Cardiac muscle cell (in vitro differentiated cells and primary cell): ENCODE results near the gene FOXP4. TPM values are rescaled to one million over a fixed set of nuclear protein-coding genes. Genes with fewer than 3 reads are reported as not detected.

Experiments used
- DNase-seq, 2 donors: peaks; one replicate each; pipeline versions ENCODE4 v3.0.0 to v3.0.0-alpha.2; 2010 to 2017; ENCODE audit warnings: low read depth in 1 of 2, low spot score in 1 of 2
- H3K27ac ChIP-seq: fragments of 200-600 bp; sonication (generic); 2 replicates; pipeline ENCODE4 v1.5.1; 2016
- H3K27me3 ChIP-seq: fragments of 200-600 bp; sonication (generic); 2 replicates; pipeline ENCODE4 v1.6.0; 2016; ENCODE audit warnings: control low read depth
- H3K36me3 ChIP-seq: fragments of 200-600 bp; sonication (generic); 2 replicates; pipeline ENCODE4 v1.5.1; 2016; ENCODE audit warnings: control low read depth
- H3K4me1 ChIP-seq: fragments of 200-600 bp; sonication (generic); 2 replicates; pipeline ENCODE4 v1.8.1; 2017; ENCODE audit warnings: low read depth, mild to moderate bottlenecking, mixed run types
- H3K4me3 ChIP-seq: fragments of 200-600 bp; sonication (generic); 2 replicates; pipeline ENCODE4 v1.5.1; 2016; ENCODE audit warnings: mild to moderate bottlenecking
- H3K9me3 ChIP-seq: fragments of 200-600 bp; sonication (generic); 2 replicates; pipeline ENCODE4 v1.5.1; 2017; ENCODE audit warnings: low read depth, mild to moderate bottlenecking, control low read depth
- polyA plus RNA-seq: library from polyadenylated mRNA; unstranded; fragments of >200 nt; fragmentation: Nextera tagmentation; extraction: Ambion mirVana; gene quantifications from 2 replicates; pipeline ENCODE4 v1.2.1, GENCODE V29; 2016
- total RNA-seq: library from RNA; depleted of rRNA; stranded (reverse); fragments of >200 nt; gene quantifications from 2 replicates; pipeline ENCODE4 v1.2.3, GENCODE V29; 2016
- TF ChIP-seq, protein P1 (sequence below): IDR thresholded peaks from 2 replicates; pipeline ENCODE4 v1.5.1; 2012; ENCODE audit warnings: low read depth, mild to moderate bottlenecking, low read length

The FOXP4 gene
- total and polyA plus RNA-seq, 2 experiments from 2014 or later = 29.0 to 42.5 TPM

- no peaks in the 10 kb centered on the region for H3K36me3 ChIP-seq
- H3K4me3 ChIP-seq = no peak overlapping the region
- no peak for DNase-seq
- no peaks in the 10 kb centered on the region for H3K27me3 ChIP-seq
- peaks cover 9% of the 10 kb centered on the region for H3K4me1 ChIP-seq
- no peak overlapping the region for H3K27ac ChIP-seq
- TF ChIP-seq, protein P1, sequence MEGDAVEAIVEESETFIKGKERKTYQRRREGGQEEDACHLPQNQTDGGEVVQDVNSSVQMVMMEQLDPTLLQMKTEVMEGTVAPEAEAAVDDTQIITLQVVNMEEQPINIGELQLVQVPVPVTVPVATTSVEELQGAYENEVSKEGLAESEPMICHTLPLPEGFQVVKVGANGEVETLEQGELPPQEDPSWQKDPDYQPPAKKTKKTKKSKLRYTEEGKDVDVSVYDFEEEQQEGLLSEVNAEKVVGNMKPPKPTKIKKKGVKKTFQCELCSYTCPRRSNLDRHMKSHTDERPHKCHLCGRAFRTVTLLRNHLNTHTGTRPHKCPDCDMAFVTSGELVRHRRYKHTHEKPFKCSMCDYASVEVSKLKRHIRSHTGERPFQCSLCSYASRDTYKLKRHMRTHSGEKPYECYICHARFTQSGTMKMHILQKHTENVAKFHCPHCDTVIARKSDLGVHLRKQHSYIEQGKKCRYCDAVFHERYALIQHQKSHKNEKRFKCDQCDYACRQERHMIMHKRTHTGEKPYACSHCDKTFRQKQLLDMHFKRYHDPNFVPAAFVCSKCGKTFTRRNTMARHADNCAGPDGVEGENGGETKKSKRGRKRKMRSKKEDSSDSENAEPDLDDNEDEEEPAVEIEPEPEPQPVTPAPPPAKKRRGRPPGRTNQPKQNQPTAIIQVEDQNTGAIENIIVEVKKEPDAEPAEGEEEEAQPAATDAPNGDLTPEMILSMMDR = no peak
- no peaks in the 10 kb centered on the region for H3K9me3 ChIP-seq
These were observed 28.1 kb upstream of the FOXP4 start for GRCh38 chr6:41518118-41518517.

- Histone ChIP-seq H3K4me1 (peaks cover 9% of the 10 kb centered on the region), H3K27me3 (no peaks in the 10 kb centered on the region), H3K36me3 (no peaks in the 10 kb centered on the region), H3K27ac (peak overlapping the region; percentile 68), H3K9me3 (no peaks in the 10 kb centered on the region), H3K4me3 (no peak overlapping the region)
- DNase-seq = no peak
- TF ChIP-seq, protein P1 = no peak
These were observed 26.9 kb upstream of the FOXP4 start for GRCh38 chr6:41519305-41519744.

GRCh38 chr6:41519745-41520699 lies 26.2 kb upstream of the FOXP4 start:
- H3K4me1 ChIP-seq = peaks cover 12% of the 10 kb centered on the region
- H3K4me3 ChIP-seq = no peak overlapping the region
- H3K9me3 ChIP-seq = no peaks in the 10 kb centered on the region
- H3K36me3 ChIP-seq = no peaks in the 10 kb centered on the region
- H3K27me3 ChIP-seq = no peaks in the 10 kb centered on the region
- TF ChIP-seq, protein P1 = no peak
- no peak for DNase-seq
- H3K27ac ChIP-seq = peak overlapping the region; percentile 68

DNA sequence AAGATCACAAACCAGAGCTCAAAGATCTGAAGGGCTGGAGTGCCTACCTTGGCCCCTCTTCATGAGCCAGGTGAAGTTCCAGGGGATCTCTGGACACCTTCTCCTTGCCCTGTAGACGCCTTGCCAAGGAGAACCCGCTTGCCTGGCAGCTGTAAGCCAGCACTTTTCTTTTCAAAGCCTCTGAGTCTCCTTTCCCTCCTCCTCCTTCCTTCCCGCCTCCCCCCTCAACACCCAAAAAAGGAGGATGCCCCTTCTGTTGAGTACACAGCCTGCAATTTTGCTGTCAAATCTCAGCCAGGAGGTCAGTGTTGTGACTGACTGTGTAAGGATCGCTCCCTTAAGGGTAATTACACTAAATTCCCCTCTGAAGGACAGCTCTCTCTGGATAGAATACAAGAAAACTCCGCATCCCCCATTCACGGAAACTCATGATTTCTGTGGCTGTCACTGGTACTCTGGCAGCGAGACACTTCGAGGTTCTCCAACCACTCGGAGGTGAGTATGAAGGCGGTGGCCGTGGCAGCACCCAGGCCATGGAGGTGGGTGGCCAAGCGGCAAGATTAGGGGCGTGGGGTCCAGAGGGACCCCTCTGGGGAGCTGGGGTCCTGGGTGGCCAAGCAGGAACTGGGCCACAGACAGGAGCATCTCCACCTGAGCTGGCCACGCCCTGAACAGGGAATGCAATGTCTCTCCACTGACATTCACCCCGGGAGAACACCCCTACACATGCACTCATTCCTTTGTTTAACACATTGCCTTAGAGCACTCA lies 23.2 kb upstream of the FOXP4 start:
- TF ChIP-seq, protein P1 = no peak

GRCh38 chr6:41523915-41524633 lies 22.1 kb upstream of the FOXP4 start:
- Histone ChIP-seq H3K27ac (no peak overlapping the region), H3K4me3 (no peak overlapping the region), H3K9me3 (no peaks in the 10 kb centered on the region), H3K27me3 (no peaks in the 10 kb centered on the region), H3K36me3 (no peaks in the 10 kb centered on the region), H3K4me1 (peaks cover 12% of the 10 kb centered on the region)
- no peak for DNase-seq
- TF ChIP-seq, protein P1 = no peak

More for the DNA sequence above, 23.2 kb upstream of the FOXP4 start:
- Histone ChIP-seq H3K36me3 (no peaks in the 10 kb centered on the region), H3K27ac (no peak overlapping the region), H3K4me3 (no peak overlapping the region), H3K4me1 (peaks cover 12% of the 10 kb centered on the region), H3K27me3 (no peaks in the 10 kb centered on the region), H3K9me3 (no peaks in the 10 kb centered on the region)
- DNase-seq = no peak
